GM23248 (cell line): ENCODE measurements around the gene FCN3. TPM values are rescaled to one million over a fixed set of nuclear protein-coding genes. Genes with fewer than 3 reads are reported as not detected.
A peak's percentile ranks its signal among the peaks of the same experiment; 100 is the strongest.

Experiments
- DNase-seq: peaks from one replicate; pipeline ENCODE4 v3.0.0-alpha.2; 2015
- H2AFZ ChIP-seq: fragments of 200-600 bp; sonication (generic); 2 replicates; pipeline ENCODE4 v1.6.1; 2016; ENCODE audit warnings: antibody characterized with exemption
- H3F3A ChIP-seq: fragments of 200-600 bp; sonication (generic); 2 replicates; pipeline ENCODE4 v1.6.1; 2016; ENCODE audit warnings: mild to moderate bottlenecking, antibody characterized with exemption, mixed run types; ENCODE audit not compliant: insufficient read depth
- H3K27ac ChIP-seq: fragments of 200-600 bp; sonication (generic); 2 replicates; pipeline ENCODE4 v1.5.1; 2016; ENCODE audit warnings: mild to moderate bottlenecking
- H3K27me3 ChIP-seq: fragments of 200-600 bp; sonication (generic); replicated peaks from 2 replicates; pipeline ENCODE4 v1.6.1; 2016; ENCODE audit warnings: mild to moderate bottlenecking; ENCODE audit not compliant: insufficient read depth
- H3K36me3 ChIP-seq: fragments of 200-600 bp; sonication (generic); 2 replicates; pipeline ENCODE4 v1.6.1; 2016; ENCODE audit warnings: low read depth, mild to moderate bottlenecking
- H3K4me1 ChIP-seq: fragments of 200-600 bp; sonication (generic); 2 replicates; pipeline ENCODE4 v1.6.1; 2016; ENCODE audit warnings: mild to moderate bottlenecking; ENCODE audit not compliant: insufficient read depth
- H3K4me2 ChIP-seq: fragments of 200-600 bp; sonication (generic); one replicate; pipeline ENCODE4 v1.6.1; 2016; ENCODE audit warnings: mild to moderate bottlenecking; ENCODE audit not compliant: unreplicated experiment
- H3K4me3 ChIP-seq: fragments of 200-600 bp; sonication (generic); 2 replicates; pipeline ENCODE4 v1.5.1; 2016; ENCODE audit warnings: mild to moderate bottlenecking
- H3K79me2 ChIP-seq: fragments of 200-600 bp; sonication (generic); 2 replicates; pipeline ENCODE4 v1.6.1; 2016; ENCODE audit warnings: mild to moderate bottlenecking; ENCODE audit not compliant: insufficient read depth
- H3K9ac ChIP-seq: fragments of 200-600 bp; sonication (generic); 2 replicates; pipeline ENCODE4 v1.6.1; 2016; ENCODE audit warnings: mild to moderate bottlenecking
- H3K9me2 ChIP-seq: fragments of 200-600 bp; sonication (generic); 2 replicates; pipeline ENCODE4 v1.6.1; 2016; ENCODE audit warnings: mixed run types, mild to moderate bottlenecking, moderate library complexity; ENCODE audit not compliant: insufficient read depth
- H3K9me3 ChIP-seq: fragments of 200-600 bp; sonication (generic); one replicate; pipeline ENCODE4 v1.6.1; 2017; ENCODE audit warnings: low read depth
- H4K20me1 ChIP-seq: fragments of 200-600 bp; sonication (generic); 2 replicates; pipeline ENCODE4 v1.6.0; 2016; ENCODE audit not compliant: insufficient read depth
- EZH2 ChIP-seq: fragments of 200-600 bp; sonication (generic); IDR thresholded peaks from 2 replicates; pipeline ENCODE4 v1.6.1; 2018; ENCODE audit warnings: antibody characterized with exemption, mild to moderate bottlenecking; ENCODE audit not compliant: insufficient read depth, poor library complexity, severe bottlenecking
- EZH2phosphoT487 ChIP-seq: fragments of 200-600 bp; sonication (generic); IDR thresholded peaks from 2 replicates; pipeline ENCODE4 v1.6.1; 2018; ENCODE audit warnings: antibody characterized with exemption, moderate library complexity, mild to moderate bottlenecking, low read depth; ENCODE audit not compliant: insufficient read depth
- WGBS, 2 experiments: methylation state at CpG; one replicate each; pipeline ENCODE4 v1.1.6; 2015 to 2017; ENCODE audit warnings: low lambda C conversion rate in 2 of 2, low coverage in 1 of 2; ENCODE audit errors: missing lambda C conversion rate in 2 of 2; 5-methylcytosine and 5-hydroxymethylcytosine counted together
- in situ Hi-C: fragments of 300-500 bp; cut with MboI; formaldehyde crosslinking; loops from 2 replicates; pipeline ENCODE4 v1.15.0; 2020
- polyA plus RNA-seq: library from polyadenylated mRNA; unstranded; fragments of >200 nt; fragmentation: Nextera tagmentation; extraction: Ambion mirVana; gene quantifications from 2 replicates; pipeline ENCODE4 v1.2.1, GENCODE V29; 2016
- total RNA-seq: library from RNA; depleted of rRNA; stranded (reverse); fragments of >200 nt; shearing (Covaris generic); gene quantifications from 2 replicates; pipeline ENCODE4 v1.2.3, GENCODE V29; 2014

FCN3 gene
- total and polyA plus RNA-seq, 2 experiments from 2014 or later = not detected

DNA sequence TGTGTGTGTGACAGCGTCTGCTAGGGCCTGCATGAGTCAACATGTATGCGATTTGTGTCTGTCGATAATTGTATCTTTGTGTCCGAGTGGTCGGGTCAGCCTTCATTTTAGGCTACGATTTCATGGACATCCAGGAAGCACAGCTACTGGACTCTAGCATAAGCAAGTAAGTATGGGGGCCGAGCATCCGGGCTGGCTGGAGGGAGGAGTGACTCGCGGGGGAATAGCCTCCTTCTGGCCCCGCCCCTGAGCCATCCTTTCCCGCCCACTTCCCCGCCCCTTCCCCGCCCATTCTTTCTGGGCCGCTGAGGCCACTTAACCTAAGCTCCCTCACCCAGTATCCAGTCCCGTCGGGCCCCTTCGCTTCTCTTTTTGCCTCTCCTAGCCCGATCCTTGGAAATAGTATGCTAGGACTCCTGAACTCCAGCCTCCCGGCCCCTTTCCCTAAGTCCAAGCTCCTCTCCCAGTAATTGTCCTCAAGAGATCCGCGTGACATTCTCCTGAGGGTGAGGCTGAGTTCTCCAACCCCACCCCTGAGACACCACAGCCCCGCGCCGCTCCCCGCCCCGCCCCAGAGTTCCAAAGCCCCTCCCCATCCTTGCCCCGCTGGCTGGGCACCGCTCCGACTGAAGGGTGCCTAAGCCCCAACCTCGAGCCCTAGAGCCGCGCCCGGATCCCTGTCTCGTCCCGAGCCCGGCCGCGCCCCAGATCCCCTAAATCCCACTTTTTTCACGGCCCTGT is 9.1 kb downstream of the FCN3 start:
- in situ Hi-C loops = no loop called here
- Histone ChIP-seq H3K36me3 (peaks cover 5% of the 10 kb centered on the region; the same call in 1 of the 2 replicates), H3K4me2 (peak overlapping the region; percentile 88), H3K9ac (peak overlapping the region; percentile 99), H3K27me3 (no peaks in the 10 kb centered on the region), H3F3A (no peaks in the 10 kb centered on the region), H3K4me1 (peaks cover 15% of the 10 kb centered on the region), H3K4me3 (peak overlapping the region; percentile 77), H3K9me3 (no peaks in the 10 kb centered on the region), H3K79me2 (peaks cover 15% of the 10 kb centered on the region), H4K20me1 (no peaks in the 10 kb centered on the region), H3K9me2 (no peaks in the 10 kb centered on the region), H3K27ac (peak overlapping the region; percentile 97), H2AFZ (peak overlapping the region; percentile 69)
- TF ChIP-seq EZH2phosphoT487 = no peak
- TF ChIP-seq EZH2 = no peak
- peak; percentile 93 for DNase-seq
- 1% methylated on average over 22 to 40 of the region's 40 CpGs for WGBS, 2 experiments

DNA sequence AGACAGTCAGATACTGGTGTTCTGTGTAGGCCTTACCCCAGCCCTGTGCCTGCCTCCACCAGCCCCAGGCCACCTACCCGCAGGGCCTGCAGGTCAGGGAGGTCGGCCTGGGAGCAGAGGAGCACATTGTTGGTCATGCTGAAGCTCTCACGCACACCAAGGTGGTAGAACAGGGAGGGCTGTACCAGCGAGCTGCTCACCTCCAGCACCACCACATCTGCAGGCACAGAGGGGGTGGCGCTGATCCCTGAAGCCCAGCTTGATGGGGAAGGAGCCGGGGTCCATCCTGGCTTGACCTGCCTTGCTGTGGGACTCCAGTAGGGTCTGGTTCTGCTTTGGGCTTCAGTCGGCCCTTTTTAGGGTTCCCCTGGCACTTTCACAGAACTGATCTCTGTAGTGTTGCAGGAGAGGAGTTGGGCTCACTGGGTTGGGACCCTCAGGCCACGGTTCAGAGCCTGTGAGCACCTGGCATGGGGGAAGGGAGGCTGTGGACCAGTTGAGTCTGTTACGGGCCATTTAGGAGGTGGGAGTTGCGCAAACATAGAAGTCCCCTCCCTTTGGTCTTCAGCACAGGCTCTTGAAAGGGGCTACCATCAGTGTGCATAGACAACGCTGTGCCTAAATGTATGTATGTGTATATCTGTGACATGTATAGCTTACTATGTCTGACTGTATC is 9.8 kb downstream of the FCN3 start:
- DNase-seq = no peak
- WGBS, 2 experiments = 55 to 59% methylated on average over 11 of the region's 11 CpGs
- H4K20me1 ChIP-seq = no peaks in the 10 kb centered on the region
- peak overlapping the region; percentile 69 for H2AFZ ChIP-seq
- H3K27me3 ChIP-seq = no peaks in the 10 kb centered on the region
- H3F3A ChIP-seq = no peaks in the 10 kb centered on the region
- H3K9me3 ChIP-seq = no peaks in the 10 kb centered on the region
- peaks cover 15% of the 10 kb centered on the region for H3K4me1 ChIP-seq
- TF ChIP-seq EZH2phosphoT487 (no peak), EZH2 (no peak)
- H3K4me3 ChIP-seq = peak overlapping the region; percentile 77
- H3K79me2 ChIP-seq = peaks cover 15% of the 10 kb centered on the region
- peak overlapping the region; percentile 99 for H3K9ac ChIP-seq
- no peaks in the 10 kb centered on the region for H3K9me2 ChIP-seq
- H3K27ac ChIP-seq = peak overlapping the region; percentile 97
- H3K4me2 ChIP-seq = peak overlapping the region; percentile 88
- H3K36me3 ChIP-seq = peaks cover 5% of the 10 kb centered on the region; the same call in 1 of the 2 replicates
- in situ Hi-C loops = no loop called here

- Histone ChIP-seq H3K79me2 (peaks cover 15% of the 10 kb centered on the region), H2AFZ (no peak overlapping the region), H3K4me3 (no peak overlapping the region; the same call in 1 of the 2 replicates), H3K4me1 (peaks cover 15% of the 10 kb centered on the region), H4K20me1 (no peaks in the 10 kb centered on the region), H3K4me2 (no peak overlapping the region), H3K36me3 (peaks cover 5% of the 10 kb centered on the region; the same call in 1 of the 2 replicates), H3K9me2 (no peaks in the 10 kb centered on the region), H3K27ac (no peak overlapping the region), H3F3A (no peaks in the 10 kb centered on the region), H3K27me3 (no peaks in the 10 kb centered on the region), H3K9me3 (no peaks in the 10 kb centered on the region), H3K9ac (no peak overlapping the region)
- WGBS, 2 experiments = 81 to 84% methylated on average over 25 to 26 of the region's 26 CpGs
- in situ Hi-C loops = no loop called here
- no peak for TF ChIP-seq EZH2
- no peak for TF ChIP-seq EZH2phosphoT487
- DNase-seq = no peak
These were observed 10.6 kb downstream of the FCN3 start for GRCh38 chr1:27363766-27364695.

- DNase-seq = no peak
- H3K9me3 ChIP-seq = no peaks in the 10 kb centered on the region
- H3K4me3 ChIP-seq = no peak overlapping the region
- H3K9me2 ChIP-seq = no peaks in the 10 kb centered on the region
- no peak overlapping the region for H2AFZ ChIP-seq
- 98% methylated on average over 6 to 8 of the region's 8 CpGs for WGBS, 2 experiments
- no peaks in the 10 kb centered on the region for H4K20me1 ChIP-seq
- in situ Hi-C loops = no loop called here
- peaks cover 15% of the 10 kb centered on the region for H3K79me2 ChIP-seq
- peaks cover 7% of the 10 kb centered on the region; the same call in 1 of the 2 replicates for H3K4me1 ChIP-seq
- no peak overlapping the region for H3K27ac ChIP-seq
- no peaks in the 10 kb centered on the region for H3F3A ChIP-seq
- H3K36me3 ChIP-seq = peaks cover 5% of the 10 kb centered on the region; the same call in 1 of the 2 replicates
- TF ChIP-seq EZH2 (no peak), EZH2phosphoT487 (no peak)
- no peak overlapping the region for H3K4me2 ChIP-seq
- H3K9ac ChIP-seq = no peak overlapping the region
- no peaks in the 10 kb centered on the region for H3K27me3 ChIP-seq
These were observed 13.1 kb downstream of the FCN3 start for GRCh38 chr1:27361553-27361952.
